GM23338 (cell line): Measurements from ENCODE around the gene CEP55. TPM values are rescaled to one million over a fixed set of nuclear protein-coding genes. Genes with fewer than 3 reads are reported as not detected.

Experiments used
- ATAC-seq: fragments of 200-7000 bp; cut with Tn5 transposase; 3 replicates; pipeline ENCODE4 v1.9.1; 2020
- DNase-seq: peaks from one replicate; pipeline ENCODE4 v3.0.0-alpha.2; 2015; ENCODE audit warnings: low spot score
- H2AFZ ChIP-seq: fragments of 200-600 bp; sonication (generic); 2 replicates; pipeline ENCODE4 v1.8.0; 2016; ENCODE audit warnings: antibody characterized with exemption, mild to moderate bottlenecking, moderate library complexity
- H3F3A ChIP-seq: fragments of 200-600 bp; sonication (generic); replicated peaks from 2 replicates; pipeline ENCODE4 v1.8.0; 2017; ENCODE audit warnings: antibody characterized with exemption, mixed run types, low read depth
- H3K27ac ChIP-seq: fragments of 200-600 bp; sonication (generic); 2 replicates; pipeline ENCODE4 v1.6.1; 2016; ENCODE audit warnings: low read depth
- H3K27me3 ChIP-seq: fragments of 200-600 bp; sonication (generic); 2 replicates; pipeline ENCODE4 v1.8.0; 2016; ENCODE audit warnings: mild to moderate bottlenecking, mixed run types, moderate library complexity; ENCODE audit not compliant: insufficient read depth
- H3K36me3 ChIP-seq: fragments of 200-600 bp; sonication (generic); 2 replicates; pipeline ENCODE4 v1.8.0; 2016; ENCODE audit warnings: mild to moderate bottlenecking; ENCODE audit not compliant: insufficient read depth
- H3K4me1 ChIP-seq: fragments of 200-600 bp; sonication (generic); 2 replicates; pipeline ENCODE4 v1.8.0; 2016; ENCODE audit warnings: mild to moderate bottlenecking, moderate library complexity; ENCODE audit not compliant: insufficient read depth
- H3K4me2 ChIP-seq: fragments of 200-600 bp; sonication (generic); 2 replicates; pipeline ENCODE4 v1.7.1; 2017; ENCODE audit warnings: mixed run types
- H3K4me3 ChIP-seq: fragments of 200-600 bp; sonication (generic); 2 replicates; pipeline ENCODE4 v1.6.1; 2016; ENCODE audit warnings: mixed run types
- H3K79me2 ChIP-seq: fragments of 200-600 bp; sonication (generic); replicated peaks from 2 replicates; pipeline ENCODE4 v1.8.0; 2017; ENCODE audit warnings: mild to moderate bottlenecking; ENCODE audit not compliant: insufficient read depth
- H3K9me2 ChIP-seq: fragments of 200-600 bp; sonication (generic); 2 replicates; pipeline ENCODE4 v1.8.0; 2017; ENCODE audit not compliant: insufficient read depth
- H4K20me1 ChIP-seq: fragments of 200-600 bp; sonication (generic); replicated peaks from 2 replicates; pipeline ENCODE4 v1.8.0; 2017; ENCODE audit warnings: mild to moderate bottlenecking; ENCODE audit not compliant: insufficient read depth
- H3K27ac Mint-ChIP-seq: 2 replicates; pipeline ENCODE4 v1.8.0; 2020; ENCODE audit warnings: inconsistent platforms, mild to moderate bottlenecking, moderate library complexity, mixed read lengths
- H3K27me3 Mint-ChIP-seq: 3 replicates; pipeline ENCODE4 v1.8.0; 2022; ENCODE audit warnings: low read depth, mild to moderate bottlenecking, moderate library complexity, mixed read lengths, inconsistent platforms; ENCODE audit not compliant: insufficient read depth, poor library complexity
- H3K36me3 Mint-ChIP-seq: 3 replicates; pipeline ENCODE4 v1.8.0; 2021; ENCODE audit warnings: low read depth, mild to moderate bottlenecking, inconsistent platforms, moderate library complexity, mixed read lengths
- H3K4me1 Mint-ChIP-seq: 3 replicates; pipeline ENCODE4 v1.8.0; 2020; ENCODE audit warnings: mild to moderate bottlenecking, inconsistent platforms, mixed read lengths
- H3K4me3 Mint-ChIP-seq: 3 replicates; pipeline ENCODE4 v1.8.0; 2021; ENCODE audit warnings: moderate library complexity, mild to moderate bottlenecking, inconsistent platforms, mixed read lengths
- H3K9me3 Mint-ChIP-seq: 3 replicates; pipeline ENCODE4 v1.8.0; 2020; ENCODE audit warnings: moderate library complexity, mild to moderate bottlenecking, inconsistent platforms, mixed read lengths
- CREB1 ChIP-seq: fragments of 250-450 bp; sonication (Bioruptor Pico); IDR thresholded peaks from 2 replicates; pipeline ENCODE4 v1.5.0; 2020; ENCODE audit warnings: low read depth, mild to moderate bottlenecking, moderate library complexity
- EZH2phosphoT487 ChIP-seq: fragments of 200-600 bp; sonication (generic); IDR thresholded peaks from one replicate; pipeline ENCODE4 v1.8.1; 2018; ENCODE audit warnings: antibody characterized with exemption; ENCODE audit not compliant: unreplicated experiment
- JUNB ChIP-seq: IDR thresholded peaks from one replicate; pipeline ENCODE4 v1.6.1; 2016; ENCODE audit warnings: antibody characterized with exemption; ENCODE audit not compliant: unreplicated experiment
- NANOG ChIP-seq: IDR thresholded peaks from 2 replicates; pipeline ENCODE4 v1.6.1; 2016; ENCODE audit warnings: antibody characterized with exemption, borderline replicate concordance
- POLR2AphosphoS5 ChIP-seq: IDR thresholded peaks from 2 replicates; pipeline ENCODE4 v1.6.1; 2016; ENCODE audit warnings: antibody characterized with exemption, low read depth
- REST ChIP-seq: IDR thresholded peaks from one replicate; pipeline ENCODE4 v1.6.1; 2018; ENCODE audit warnings: antibody characterized with exemption; ENCODE audit not compliant: unreplicated experiment
- ZNF114 ChIP-seq: fragments of 250-450 bp; sonication (Bioruptor Pico); IDR thresholded peaks from 2 replicates; pipeline ENCODE4 v1.5.0; 2020; ENCODE audit warnings: mild to moderate bottlenecking, moderate library complexity
- ZNF331 ChIP-seq: fragments of 250-450 bp; sonication (Bioruptor Pico); IDR thresholded peaks from 2 replicates; pipeline ENCODE4 v1.5.0; 2020; ENCODE audit warnings: low read depth, mild to moderate bottlenecking, moderate library complexity
- ZNF462 ChIP-seq: fragments of 250-450 bp; sonication (Bioruptor Pico); IDR thresholded peaks from 2 replicates; pipeline ENCODE4 v1.5.0; 2020; ENCODE audit warnings: mild to moderate bottlenecking, moderate library complexity
- polyA plus RNA-seq: library from polyadenylated mRNA; unstranded; fragments of >200 nt; fragmentation: Nextera tagmentation; extraction: Ambion mirVana; gene quantifications from 2 replicates; pipeline ENCODE4 v1.2.1, GENCODE V29; 2016
- total RNA-seq: library from RNA; depleted of rRNA; stranded (reverse); fragments of >200 nt; shearing (Covaris generic); gene quantifications from 2 replicates; pipeline ENCODE4 v1.2.3, GENCODE V29; 2014

CEP55 gene
- total and polyA plus RNA-seq, 2 experiments from 2014 or later: 12.4 to 22.4 TPM

- Histone ChIP-seq H3K27ac (no peak overlapping the region), H3K4me1 (no peaks in the 10 kb centered on the region), H3K4me2 (no peak overlapping the region), H4K20me1 (no peaks in the 10 kb centered on the region), H3K79me2 (peaks cover 16% of the 10 kb centered on the region), H3F3A (no peaks in the 10 kb centered on the region), H3K4me3 (no peak overlapping the region), H2AFZ (no peak overlapping the region), H3K9me2 (no peaks in the 10 kb centered on the region), H3K36me3 (peaks cover 16% of the 10 kb centered on the region), H3K27me3 (no peaks in the 10 kb centered on the region)
- peaks cover 3% of the 10 kb centered on the region; the same call in 1 of the 3 replicates for H3K4me1 Mint-ChIP-seq
- H3K27me3 Mint-ChIP-seq: peaks cover 2% of the 10 kb centered on the region
- no peak for DNase-seq
- ATAC-seq: no peak
- no peaks in the 10 kb centered on the region for H3K9me3 Mint-ChIP-seq
- no peak overlapping the region for H3K27ac Mint-ChIP-seq
- peaks cover 34% of the 10 kb centered on the region; the same call in 2 of the 3 replicates for H3K36me3 Mint-ChIP-seq
- no peak overlapping the region for H3K4me3 Mint-ChIP-seq
- TF ChIP-seq ZNF114 (no peak), JUNB (no peak), POLR2AphosphoS5 (no peak), EZH2phosphoT487 (no peak), ZNF331 (CRISPR knock-in tag) (no peak), REST (no peak), CREB1 (CRISPR knock-in tag) (no peak), NANOG (no peak)
Observed at GRCh38 chr10:93503075-93503474, 6.7 kb downstream of the CEP55 start.

GRCh38 chr10:93505075-93505474 is 8.7 kb downstream of the CEP55 start:
- Histone ChIP-seq H3K27ac (no peak overlapping the region), H3F3A (no peaks in the 10 kb centered on the region), H3K36me3 (peaks cover 16% of the 10 kb centered on the region), H3K4me1 (no peaks in the 10 kb centered on the region), H3K79me2 (no peaks in the 10 kb centered on the region; the same call in 1 of the 2 replicates), H2AFZ (no peak overlapping the region), H3K4me2 (no peak overlapping the region), H4K20me1 (no peaks in the 10 kb centered on the region), H3K27me3 (no peaks in the 10 kb centered on the region), H3K4me3 (no peak overlapping the region), H3K9me2 (no peaks in the 10 kb centered on the region)
- no peak overlapping the region for H3K4me3 Mint-ChIP-seq
- peaks cover 2% of the 10 kb centered on the region for H3K27me3 Mint-ChIP-seq
- DNase-seq (no peak), ATAC-seq (no peak)
- H3K27ac Mint-ChIP-seq: no peak overlapping the region
- peaks cover 36% of the 10 kb centered on the region for H3K36me3 Mint-ChIP-seq
- H3K9me3 Mint-ChIP-seq: no peaks in the 10 kb centered on the region
- H3K4me1 Mint-ChIP-seq: no peaks in the 10 kb centered on the region
- TF ChIP-seq REST: no peak
- no peak for TF ChIP-seq ZNF462
- TF ChIP-seq NANOG: no peak
